Thoracic aorta (tissue), 2 donors: ENCODE data around the gene NSFL1C. TPM values are rescaled to one million over a fixed set of nuclear protein-coding genes. Genes with fewer than 3 reads are reported as not detected.
"Not testable (repeated sequence)": the region's sequence is repeated elsewhere in the genome, so short reads cannot be mapped to it uniquely, and the experiment has no call there.

Experiments used
- ATAC-seq: fragments of 150-250 bp; one replicate; pipeline ENCODE4 v1.8.0; 2017; ENCODE audit warnings: low read depth; ENCODE audit not compliant: insufficient number of reproducible peaks, low FRiP score
- DNase-seq: peaks from one replicate; pipeline ENCODE4 v3.0.0-alpha.2; 2020; ENCODE audit warnings: low spot score
- H3K27ac ChIP-seq, 2 donors: fragments of 200-600 bp; sonication (generic); 1 replicate in 1 of 2; 2 replicates in 1 of 2; pipeline ENCODE4 v1.5.1; 2016; ENCODE audit warnings: mild to moderate bottlenecking in 2 of 2, moderate library complexity in 2 of 2
- H3K27me3 ChIP-seq: fragments of 200-600 bp; sonication (generic); replicated peaks from 2 replicates; pipeline ENCODE4 v1.6.0; 2016; ENCODE audit warnings: mild to moderate bottlenecking; ENCODE audit not compliant: insufficient read depth
- H3K36me3 ChIP-seq: fragments of 200-600 bp; sonication (generic); one replicate; pipeline ENCODE4 v1.5.1; 2016
- H3K4me1 ChIP-seq, 2 donors: fragments of 200-600 bp; sonication (generic); 1 replicate in 1 of 2; 2 replicates in 1 of 2; pipeline versions ENCODE4 v1.5.1 to v1.6.0; 2016; ENCODE audit warnings: low read depth in 2 of 2, mild to moderate bottlenecking in 1 of 2; ENCODE audit not compliant: control insufficient read depth in 1 of 2
- H3K4me3 ChIP-seq: fragments of 200-600 bp; sonication (generic); 2 replicates; pipeline ENCODE4 v1.5.1; 2016; ENCODE audit warnings: mild to moderate bottlenecking
- H3K9me3 ChIP-seq: fragments of 200-600 bp; sonication (generic); 2 replicates; pipeline ENCODE4 v1.5.1; 2016
- CTCF ChIP-seq: fragments of 200-600 bp; sonication (generic); IDR thresholded peaks from one replicate; pipeline ENCODE4 v1.5.1; 2019; ENCODE audit warnings: antibody characterized with exemption
- total RNA-seq, 2 donors: library from RNA; depleted of rRNA; stranded (reverse); fragments of >200 nt; gene quantifications; one replicate each; pipeline versions ENCODE4 v1.1.0 to v1.2.3, GENCODE V29; 2016

Gene NSFL1C
- total RNA-seq, 2 donors from 2014 or later: 26.9 to 49.7 TPM

- Histone ChIP-seq H3K4me3 (no peak overlapping the region), H3K36me3 (no peaks in the 10 kb centered on the region), H3K4me1 (no peaks in the 10 kb centered on the region), H3K9me3 (no peaks in the 10 kb centered on the region), H3K27ac (no peak overlapping the region), H3K27me3 (no peaks in the 10 kb centered on the region)
- DNase-seq: no peak
- no peak for TF ChIP-seq CTCF
- ATAC-seq: no peak
Measured at GRCh38 chr20:1403624-1404023, 63.0 kb downstream of the NSFL1C start.

DNA sequence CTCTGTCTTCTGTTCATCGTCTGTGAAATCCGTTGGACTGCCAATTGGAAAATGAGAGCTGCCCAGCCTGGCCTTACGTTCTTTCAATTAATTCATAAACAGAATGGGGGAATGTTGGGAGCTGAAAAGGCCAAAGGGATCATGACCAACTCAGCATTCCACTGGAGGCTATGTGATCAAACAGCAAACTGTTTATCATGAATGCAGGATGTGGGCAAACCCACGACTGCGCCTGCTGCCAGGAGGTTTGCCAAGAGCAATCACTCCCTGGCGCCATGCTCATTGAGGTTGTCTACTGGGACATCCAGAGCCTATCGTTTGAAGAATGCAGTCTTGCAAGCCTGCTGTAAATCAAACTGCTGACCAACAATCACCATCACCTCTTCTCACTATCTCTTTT lies 64.5 kb downstream of the NSFL1C start:
- H3K36me3 ChIP-seq: no peaks in the 10 kb centered on the region
- H3K4me1 ChIP-seq: no peaks in the 10 kb centered on the region
- TF ChIP-seq CTCF: no peak
- DNase-seq (no peak), ATAC-seq (no peak)
- no peak overlapping the region for H3K27ac ChIP-seq
- no peaks in the 10 kb centered on the region for H3K9me3 ChIP-seq
- no peak overlapping the region for H3K4me3 ChIP-seq
- no peaks in the 10 kb centered on the region for H3K27me3 ChIP-seq

DNA sequence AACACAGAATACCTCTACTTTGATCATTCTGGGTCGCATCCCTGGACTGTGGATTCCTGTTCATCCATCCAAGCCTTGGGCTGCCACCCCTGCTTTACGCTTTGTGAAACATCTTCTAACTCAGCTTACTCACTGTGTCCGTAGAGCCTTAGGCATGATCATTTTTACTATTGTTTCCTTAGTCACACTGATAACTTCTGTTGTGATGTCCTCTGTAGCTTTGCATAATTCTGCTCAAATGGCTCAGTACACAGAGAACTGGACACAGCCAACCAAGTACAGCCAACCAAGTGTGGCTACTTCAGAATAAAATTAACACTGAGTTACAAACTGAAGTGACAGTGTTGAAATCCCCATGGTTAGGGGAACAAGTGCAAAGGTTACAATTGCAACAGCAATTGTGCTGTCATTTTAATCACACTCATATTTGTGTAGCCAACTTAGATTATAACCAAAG lies 65.2 kb downstream of the NSFL1C start:
- no peak overlapping the region for H3K4me3 ChIP-seq
- DNase-seq (no peak), ATAC-seq (no peak)
- H3K27me3 ChIP-seq: no peaks in the 10 kb centered on the region
- no peak for TF ChIP-seq CTCF
- no peaks in the 10 kb centered on the region for H3K36me3 ChIP-seq
- H3K9me3 ChIP-seq: no peaks in the 10 kb centered on the region
- no peaks in the 10 kb centered on the region for H3K4me1 ChIP-seq
- no peak overlapping the region for H3K27ac ChIP-seq

DNA sequence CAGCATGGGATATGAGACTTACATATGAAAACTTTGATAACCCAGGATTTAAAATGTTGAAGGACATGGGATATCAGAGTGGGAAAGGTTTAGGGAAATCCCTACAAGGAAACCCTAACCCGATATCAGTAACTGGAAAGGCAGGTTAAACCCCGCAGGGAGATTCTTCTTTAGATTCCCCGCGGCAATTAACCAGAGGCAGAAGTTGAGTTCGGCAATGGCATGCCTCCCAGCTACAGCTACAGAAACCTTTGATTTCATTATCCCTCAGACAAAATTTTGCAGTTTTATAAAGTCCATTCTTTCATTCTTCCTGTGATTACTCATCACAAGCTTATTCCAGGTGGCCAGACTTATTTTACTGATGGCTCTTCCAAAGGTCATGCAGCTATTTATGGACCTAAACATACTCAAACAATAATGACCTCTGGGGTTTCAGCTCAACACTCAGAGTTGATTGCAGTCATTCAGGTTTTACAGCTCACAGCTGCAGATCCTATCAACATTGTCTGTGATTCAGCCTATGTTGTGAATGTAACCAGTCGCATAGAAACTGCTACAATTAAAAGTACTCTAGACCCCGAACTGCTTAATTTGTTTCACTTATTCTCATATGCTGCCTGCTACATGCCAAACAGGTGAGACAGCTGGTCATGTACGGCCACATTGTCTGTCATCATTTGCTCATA lies 66.8 kb downstream of the NSFL1C start:
- not testable (repeated sequence) for H3K27ac ChIP-seq, DNase-seq, H3K9me3 ChIP-seq, H3K36me3 ChIP-seq, H3K4me3 ChIP-seq, ATAC-seq, H3K4me1 ChIP-seq, H3K27me3 ChIP-seq

GRCh38 chr20:1398185-1398584 lies 68.5 kb downstream of the NSFL1C start:
- H3K27ac ChIP-seq, H3K9me3 ChIP-seq, DNase-seq, H3K4me1 ChIP-seq, H3K36me3 ChIP-seq, ATAC-seq, H3K27me3 ChIP-seq, H3K4me3 ChIP-seq: not testable (repeated sequence)

GRCh38 chr20:1397710-1398109 lies 68.9 kb downstream of the NSFL1C start:
- Histone ChIP-seq H3K4me3 (no peak overlapping the region), H3K4me1 (peaks cover 7% of the 10 kb centered on the region in 2 donors), H3K27me3 (no peaks in the 10 kb centered on the region), H3K36me3 (no peaks in the 10 kb centered on the region), H3K9me3 (no peaks in the 10 kb centered on the region), H3K27ac (no peak overlapping the region)
- ATAC-seq (no peak), DNase-seq (no peak)
- no peak for TF ChIP-seq CTCF
